Activated CD4-positive, alpha-beta T cell treated with anti-CD3 and anti-CD28 coated beads, Interleukin-2, amount 50 U/mL, for 24 hours (primary cell): Measurements from ENCODE around the gene FCMR.
"Not testable (repeated sequence)": the region's sequence is repeated elsewhere in the genome, so short reads cannot be mapped to it uniquely, and the experiment has no call there.

Source experiments
- DNase-seq, 2 donors: peaks; one replicate each; pipeline ENCODE4 v3.0.0-alpha.2; 2020; ENCODE audit warnings: low read depth in 1 of 2, low spot score in 1 of 2

FCMR gene

GRCh38 chr1:206924592-206925105 lies 2.9 kb upstream of the FCMR start:
- DNase-seq = no peak

- DNase-seq = not testable (repeated sequence)
These were observed 2.3 kb upstream of the FCMR start for GRCh38 chr1:206923961-206924557.

- DNase-seq = peak in 1 of 2 donors; percentile 66
These were observed 1.5 kb upstream of the FCMR start for GRCh38 chr1:206923009-206923960.

GRCh38 chr1:206922524-206922923 lies 783 bp upstream of the FCMR start:
- DNase-seq = no peak

GRCh38 chr1:206918076-206918475 lies 3.7 kb downstream of the FCMR start:
- DNase-seq = no peak

- no peak for DNase-seq
These were observed 5.6 kb downstream of the FCMR start for GRCh38 chr1:206916000-206916709.

GRCh38 chr1:206915030-206915735 lies 6.6 kb downstream of the FCMR start:
- DNase-seq = no peak

- DNase-seq = no peak
These were observed 7.8 kb downstream of the FCMR start for GRCh38 chr1:206913766-206914537.

- peak in 1 of 2 donors; percentile 69 for DNase-seq
These were observed 9.2 kb downstream of the FCMR start for GRCh38 chr1:206912445-206913095.

GRCh38 chr1:206911064-206911663 lies 10.6 kb downstream of the FCMR start:
- DNase-seq = no peak

GRCh38 chr1:206909883-206910318 lies 11.8 kb downstream of the FCMR start:
- DNase-seq = no peak

- DNase-seq = no peak
These were observed 12.4 kb downstream of the FCMR start for GRCh38 chr1:206909161-206909882.

- DNase-seq = no peak
These were observed 13.7 kb downstream of the FCMR start for GRCh38 chr1:206908038-206908437.

- no peak for DNase-seq
These were observed 14.3 kb downstream of the FCMR start for GRCh38 chr1:206907304-206907991.

GRCh38 chr1:206905295-206906164 lies 16.2 kb downstream of the FCMR start:
- DNase-seq = peak in 1 of 2 donors; percentile 57

GRCh38 chr1:206904423-206905142 lies 17.2 kb downstream of the FCMR start:
- no peak for DNase-seq
